GM12878 (cell line): Measurements from ENCODE around the gene KRTAP9-9. TPM values are rescaled to one million over a fixed set of nuclear protein-coding genes. Genes with fewer than 3 reads are reported as not detected.

Experiments
- ATAC-seq: fragments of 200-7000 bp; cut with Tn5 transposase; 3 replicates; pipeline ENCODE4 v1.9.1; 2020; ENCODE audit warnings: mild to moderate bottlenecking, moderate library complexity
- BruUV-seq: library from RNA; stranded (reverse); fragments of 400-500 nt; replicated peaks from 2 replicates; lab custom pipeline; 2021; lab: Mats Ljungman, UMichigan
- CTCF ChIA-PET: fragments of 300-600 bp; sonication (Branson Sonifier 250); formaldehyde crosslinking; extraction: SDS; loops from one replicate; lab custom pipeline; 2021; ENCODE audit warnings: inconsistent platforms; lab: Yijun Ruan, JAX
- POLR2A ChIA-PET: fragments of 350-600 bp; formaldehyde crosslinking; extraction: SDS; loops from one replicate; lab custom pipeline; 2021; ENCODE audit warnings: inconsistent platforms; lab: Charles Lee
- RAD21 ChIA-PET: fragments of 300-600 bp; sonication (Branson Sonifier 250); formaldehyde crosslinking; loops from one replicate; lab custom pipeline; 2023; ENCODE audit warnings: antibody characterized with exemption; ENCODE audit not compliant: unreplicated experiment; lab: Charles Lee
- SMC1A ChIA-PET: fragments of 300-600 bp; sonication (Branson Sonifier 250); formaldehyde crosslinking; loops from one replicate; lab custom pipeline; 2023; ENCODE audit not compliant: unreplicated experiment, uncharacterized antibody; lab: Charles Lee
- DNase-seq: peaks from one replicate; pipeline ENCODE4 v3.0.0-alpha.2; 2011; ENCODE audit warnings: low read depth, low spot score
- FAIRE-seq: peaks from 3 replicates; lab custom pipeline; 2011; peaks lifted over from hg19 to GRCh38; lab: Jason Lieb, UNC
- H2AFZ ChIP-seq: 2 replicates; pipeline ENCODE4 v1.6.0; 2011; ENCODE audit warnings: low read depth, low read length, control low read depth; ENCODE audit not compliant: control insufficient read depth
- H3K27ac ChIP-seq: 2 replicates; pipeline ENCODE4 v1.5.1; 2011; ENCODE audit warnings: control low read depth; ENCODE audit not compliant: control insufficient read depth, insufficient read depth
- H3K27me3 ChIP-seq, 2 experiments: replicated peaks in 1 of 2; 2 replicates each; pipeline versions ENCODE4 v1.6.0 to v1.6.1; 2011; ENCODE audit warnings: low read length in 1 of 2; ENCODE audit not compliant: control insufficient read depth in 2 of 2, insufficient read depth in 2 of 2
- H3K36me3 ChIP-seq, 2 experiments: 2 replicates each; pipeline ENCODE4 v1.5.1; 2011; ENCODE audit warnings: low read length in 1 of 2; ENCODE audit not compliant: control insufficient read depth in 2 of 2, insufficient read depth in 2 of 2
- H3K4me1 ChIP-seq: 2 replicates; pipeline ENCODE4 v1.6.1; 2011; ENCODE audit warnings: mild to moderate bottlenecking, low read length, moderate library complexity, mixed read lengths; ENCODE audit not compliant: control insufficient read depth, insufficient read depth
- H3K4me2 ChIP-seq: 2 replicates; pipeline ENCODE4 v1.6.0; 2011; ENCODE audit warnings: control low read depth; ENCODE audit not compliant: control insufficient read depth, insufficient read depth
- H3K4me3 ChIP-seq: fragments of 200-600 bp; sonication (generic); 2 replicates; pipeline ENCODE4 v1.5.1; 2016
- H3K79me2 ChIP-seq: 2 replicates; pipeline ENCODE4 v1.6.0; 2011; ENCODE audit warnings: low read length; ENCODE audit not compliant: control insufficient read depth, insufficient read depth
- H3K9ac ChIP-seq: 2 replicates; pipeline ENCODE4 v1.8.0; 2011; ENCODE audit warnings: low read length, control low read depth, mixed read lengths; ENCODE audit not compliant: control insufficient read depth, insufficient read depth
- H3K9me3 ChIP-seq: replicated peaks from 3 replicates; pipeline ENCODE4 v1.5.1; 2011; ENCODE audit warnings: mild to moderate bottlenecking, low read length; ENCODE audit not compliant: control insufficient read depth, insufficient read depth
- H4K20me1 ChIP-seq: 2 replicates; pipeline ENCODE4 v1.6.0; 2011; ENCODE audit not compliant: control insufficient read depth, insufficient read depth
- BRCA1 ChIP-seq: IDR thresholded peaks from 2 replicates; pipeline ENCODE4 v1.6.1; 2011; ENCODE audit warnings: low read depth, low read length, improper control_type of control experiment
- CHD1 ChIP-seq: IDR thresholded peaks from 2 replicates; pipeline ENCODE4 v1.6.1; 2012; ENCODE audit warnings: low read depth, low read length, improper control_type of control experiment
- FOXK2 ChIP-seq: fragments of 450-650 bp; IDR thresholded peaks from 2 replicates; pipeline ENCODE4 v1.6.1; 2017; ENCODE audit warnings: mild to moderate bottlenecking, moderate library complexity
- KDM1A ChIP-seq: fragments of 200-600 bp; sonication (generic); IDR thresholded peaks from 2 replicates; pipeline ENCODE4 v1.6.1; 2016; ENCODE audit warnings: borderline replicate concordance
- NFYA ChIP-seq: IDR thresholded peaks from 2 replicates; pipeline ENCODE4 v1.6.1; 2011; ENCODE audit warnings: low read depth, mild to moderate bottlenecking, low read length, improper control_type of control experiment, borderline replicate concordance
- NR2F1 ChIP-seq: fragments of 450-650 bp; conservative IDR thresholded peaks from 2 replicates; pipeline ENCODE4 v1.6.1; 2017; ENCODE audit warnings: mild to moderate bottlenecking
- RELA ChIP-seq: fragments of 450-650 bp; IDR thresholded peaks from 2 replicates; pipeline ENCODE4 v1.8.0; 2014; ENCODE audit warnings: borderline replicate concordance; ENCODE audit not compliant: partially characterized antibody
- RFX5 ChIP-seq: IDR thresholded peaks from 2 replicates; pipeline ENCODE4 v1.6.1; 2011; ENCODE audit warnings: low read depth, low read length, improper control_type of control experiment
- SMARCA5 ChIP-seq: fragments of 450-650 bp; IDR thresholded peaks from 2 replicates; pipeline ENCODE4 v1.6.1; 2017; ENCODE audit warnings: mild to moderate bottlenecking
- TAF1 ChIP-seq: IDR thresholded peaks from 2 replicates; pipeline ENCODE4 v1.6.1; 2011; ENCODE audit warnings: mild to moderate bottlenecking, low read depth, low read length, borderline replicate concordance
- TBL1XR1 ChIP-seq: IDR thresholded peaks from 2 replicates; pipeline ENCODE4 v1.6.1; 2012; ENCODE audit warnings: low read depth, low read length, improper control_type of control experiment
- WGBS: methylation state at CpG from one replicate; pipeline ENCODE4 v1.1.6; 2016; ENCODE audit warnings: low lambda C conversion rate; ENCODE audit not compliant: insufficient replicate concordance, insufficient coverage; ENCODE audit errors: missing lambda C conversion rate; 5-methylcytosine and 5-hydroxymethylcytosine counted together
- in situ Hi-C: fragments of 300-500 bp; cut with MboI; formaldehyde crosslinking; loops from 9 replicates; pipeline ENCODE4 v1.14.3; 2018; ENCODE audit warnings: mixed read lengths
- intact Hi-C: fragments of 100-400 bp; cut with micrococcal nuclease; formaldehyde crosslinking; loops from one replicate; pipeline ENCODE4 v1.14.2; 2022; ENCODE audit not compliant: unreplicated experiment
- polyA plus RNA-seq, 11 experiments: library from polyadenylated mRNA; depleted of rRNA in 4 of 11; unstranded in 6 of 11; stranded (reverse) in 5 of 11; fragments of >200 nt; fragmentation: Nextera tagmentation in 4 of 11; fragmentation: Illumina TruSeq in 1 of 11; extraction: Ambion mirVana in 4 of 11; extraction: Trizol in 1 of 11; gene quantifications; 1 replicate in 1 of 11; 2 replicates in 10 of 11; pipeline versions ENCODE4 v1.2.1 to v1.2.3, GENCODE V29; 2011 to 2016; ENCODE audit warnings: inconsistent platforms in 2 of 11, missing spikeins in 2 of 11, low read depth in 1 of 11
- total RNA-seq, 4 experiments: library from RNA; depleted of rRNA in 3 of 4; stranded (reverse); fragments of >200 nt in 3 of 4; fragmentation: Illumina TruSeq in 1 of 4; extraction: Trizol in 1 of 4; gene quantifications; 2 replicates each; pipeline versions ENCODE4 v1.2.1 to v1.2.3, GENCODE V29; 2013 to 2021
- TF ChIP-seq, protein P1 (sequence below): IDR thresholded peaks from 2 replicates; pipeline ENCODE4 v1.6.1; 2012; ENCODE audit warnings: low read depth, low read length, improper control_type of control experiment
- TF ChIP-seq, protein P2 (sequence below): fragments of 450-650 bp; IDR thresholded peaks from 2 replicates; pipeline ENCODE4 v1.6.1; 2017; ENCODE audit warnings: low read depth, mild to moderate bottlenecking, moderate library complexity
- TF ChIP-seq, protein P3 (sequence below): IDR thresholded peaks from 2 replicates; pipeline ENCODE4 v1.6.1; 2011; ENCODE audit warnings: mild to moderate bottlenecking, low read depth, low read length, moderate library complexity; ENCODE audit not compliant: insufficient replicate concordance
- TF ChIP-seq, protein P4 (sequence below): fragments of 150-350 bp; IDR thresholded peaks from 2 replicates; pipeline ENCODE4 v1.6.1; 2016; ENCODE audit warnings: low read depth, low read length
- TF ChIP-seq, protein P5 (sequence below): fragments of 450-650 bp; IDR thresholded peaks from 2 replicates; pipeline ENCODE4 v1.6.1; 2017; ENCODE audit warnings: antibody characterized with exemption, mild to moderate bottlenecking, moderate library complexity

Gene KRTAP9-9
- total and polyA plus RNA-seq, 10 of the 15 experiments (the other 5 are each of a cell fraction or from before 2014, with no cell fraction given): not detected

DNA sequence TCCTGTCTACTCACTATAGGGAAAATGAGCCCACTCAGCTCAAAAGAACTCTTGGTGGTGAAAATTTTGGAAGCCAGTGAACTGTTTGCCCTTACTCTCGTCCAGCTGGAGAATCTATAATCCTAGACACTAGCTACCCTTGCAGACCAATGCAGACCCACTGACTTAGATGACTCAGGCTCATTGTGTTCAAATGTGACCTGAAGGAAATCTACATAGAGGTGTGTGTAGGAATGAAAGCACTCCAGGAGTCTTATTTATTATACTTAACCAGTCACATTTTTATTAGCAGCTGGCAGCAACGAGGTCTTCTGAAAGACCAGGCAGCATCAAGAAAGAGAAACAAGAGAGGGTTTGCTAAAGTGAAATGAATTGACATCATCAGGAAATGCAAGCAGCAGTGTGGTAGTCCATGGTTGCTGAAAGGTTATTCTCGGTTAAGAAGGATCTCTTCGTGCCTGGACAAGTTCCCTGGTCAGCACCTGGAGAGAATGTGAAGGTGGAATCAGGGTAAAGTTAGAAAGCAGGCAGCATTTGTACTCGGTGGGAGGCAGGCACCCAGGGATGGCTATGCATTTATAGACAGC, 46.1 kb downstream of the KRTAP9-9 start:
- H2AFZ ChIP-seq: no peak overlapping the region
- BruUV-seq: no TSS peak
- H3K9me3 ChIP-seq: no peaks in the 10 kb centered on the region; the same call in 2 of the 3 replicates
- 0% methylated on average over 5 of the region's 5 CpGs for WGBS
- no peaks in the 10 kb centered on the region for H3K79me2 ChIP-seq
- intact Hi-C loops (no loop called here), in situ Hi-C loops (no loop called here)
- FAIRE-seq (no peak), ATAC-seq (no peak), DNase-seq (no peak)
- H3K4me2 ChIP-seq: no peak overlapping the region
- H4K20me1 ChIP-seq: no peaks in the 10 kb centered on the region
- H3K4me3 ChIP-seq: no peak overlapping the region
- no peak overlapping the region for H3K27ac ChIP-seq
- no peaks in the 10 kb centered on the region for H3K4me1 ChIP-seq
- ChIA-PET CTCF (interaction anchor here (1.0 kb wide), 1 partner anchor 21 kb away, joined by 3 read pairs; no protein-coding TSS in a partner anchor), RAD21 (no interaction called here), POLR2A (no interaction called here), SMC1A (no interaction called here)
- H3K9ac ChIP-seq: no peak overlapping the region
- H3K27me3 ChIP-seq: peaks cover 0 to 2% of the 10 kb centered on the region in 2 experiments; a peak in 1 of 4 replicates
- no peaks in the 10 kb centered on the region for H3K36me3 ChIP-seq
- TF ChIP-seq RFX5 (no peak), SMARCA5 (no peak), TBL1XR1 (no peak), FOXK2 (no peak), BRCA1 (no peak), RELA (no peak), NFYA (no peak), CHD1 (no peak), KDM1A (no peak), TAF1 (no peak), NR2F1 (no peak)
- TF ChIP-seq, protein P1, sequence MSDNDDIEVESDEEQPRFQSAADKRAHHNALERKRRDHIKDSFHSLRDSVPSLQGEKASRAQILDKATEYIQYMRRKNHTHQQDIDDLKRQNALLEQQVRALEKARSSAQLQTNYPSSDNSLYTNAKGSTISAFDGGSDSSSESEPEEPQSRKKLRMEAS: no peak
- TF ChIP-seq, protein P2, sequence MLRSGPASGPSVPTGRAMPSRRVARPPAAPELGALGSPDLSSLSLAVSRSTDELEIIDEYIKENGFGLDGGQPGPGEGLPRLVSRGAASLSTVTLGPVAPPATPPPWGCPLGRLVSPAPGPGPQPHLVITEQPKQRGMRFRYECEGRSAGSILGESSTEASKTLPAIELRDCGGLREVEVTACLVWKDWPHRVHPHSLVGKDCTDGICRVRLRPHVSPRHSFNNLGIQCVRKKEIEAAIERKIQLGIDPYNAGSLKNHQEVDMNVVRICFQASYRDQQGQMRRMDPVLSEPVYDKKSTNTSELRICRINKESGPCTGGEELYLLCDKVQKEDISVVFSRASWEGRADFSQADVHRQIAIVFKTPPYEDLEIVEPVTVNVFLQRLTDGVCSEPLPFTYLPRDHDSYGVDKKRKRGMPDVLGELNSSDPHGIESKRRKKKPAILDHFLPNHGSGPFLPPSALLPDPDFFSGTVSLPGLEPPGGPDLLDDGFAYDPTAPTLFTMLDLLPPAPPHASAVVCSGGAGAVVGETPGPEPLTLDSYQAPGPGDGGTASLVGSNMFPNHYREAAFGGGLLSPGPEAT: no peak
- TF ChIP-seq, protein P3, sequence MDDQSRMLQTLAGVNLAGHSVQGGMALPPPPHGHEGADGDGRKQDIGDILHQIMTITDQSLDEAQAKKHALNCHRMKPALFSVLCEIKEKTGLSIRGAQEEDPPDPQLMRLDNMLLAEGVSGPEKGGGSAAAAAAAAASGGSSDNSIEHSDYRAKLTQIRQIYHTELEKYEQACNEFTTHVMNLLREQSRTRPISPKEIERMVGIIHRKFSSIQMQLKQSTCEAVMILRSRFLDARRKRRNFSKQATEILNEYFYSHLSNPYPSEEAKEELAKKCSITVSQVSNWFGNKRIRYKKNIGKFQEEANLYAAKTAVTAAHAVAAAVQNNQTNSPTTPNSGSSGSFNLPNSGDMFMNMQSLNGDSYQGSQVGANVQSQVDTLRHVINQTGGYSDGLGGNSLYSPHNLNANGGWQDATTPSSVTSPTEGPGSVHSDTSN: no peak
- TF ChIP-seq, protein P4, sequence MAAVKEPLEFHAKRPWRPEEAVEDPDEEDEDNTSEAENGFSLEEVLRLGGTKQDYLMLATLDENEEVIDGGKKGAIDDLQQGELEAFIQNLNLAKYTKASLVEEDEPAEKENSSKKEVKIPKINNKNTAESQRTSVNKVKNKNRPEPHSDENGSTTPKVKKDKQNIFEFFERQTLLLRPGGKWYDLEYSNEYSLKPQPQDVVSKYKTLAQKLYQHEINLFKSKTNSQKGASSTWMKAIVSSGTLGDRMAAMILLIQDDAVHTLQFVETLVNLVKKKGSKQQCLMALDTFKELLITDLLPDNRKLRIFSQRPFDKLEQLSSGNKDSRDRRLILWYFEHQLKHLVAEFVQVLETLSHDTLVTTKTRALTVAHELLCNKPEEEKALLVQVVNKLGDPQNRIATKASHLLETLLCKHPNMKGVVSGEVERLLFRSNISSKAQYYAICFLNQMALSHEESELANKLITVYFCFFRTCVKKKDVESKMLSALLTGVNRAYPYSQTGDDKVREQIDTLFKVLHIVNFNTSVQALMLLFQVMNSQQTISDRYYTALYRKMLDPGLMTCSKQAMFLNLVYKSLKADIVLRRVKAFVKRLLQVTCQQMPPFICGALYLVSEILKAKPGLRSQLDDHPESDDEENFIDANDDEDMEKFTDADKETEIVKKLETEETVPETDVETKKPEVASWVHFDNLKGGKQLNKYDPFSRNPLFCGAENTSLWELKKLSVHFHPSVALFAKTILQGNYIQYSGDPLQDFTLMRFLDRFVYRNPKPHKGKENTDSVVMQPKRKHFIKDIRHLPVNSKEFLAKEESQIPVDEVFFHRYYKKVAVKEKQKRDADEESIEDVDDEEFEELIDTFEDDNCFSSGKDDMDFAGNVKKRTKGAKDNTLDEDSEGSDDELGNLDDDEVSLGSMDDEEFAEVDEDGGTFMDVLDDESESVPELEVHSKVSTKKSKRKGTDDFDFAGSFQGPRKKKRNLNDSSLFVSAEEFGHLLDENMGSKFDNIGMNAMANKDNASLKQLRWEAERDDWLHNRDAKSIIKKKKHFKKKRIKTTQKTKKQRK: no peak
- TF ChIP-seq, protein P5, sequence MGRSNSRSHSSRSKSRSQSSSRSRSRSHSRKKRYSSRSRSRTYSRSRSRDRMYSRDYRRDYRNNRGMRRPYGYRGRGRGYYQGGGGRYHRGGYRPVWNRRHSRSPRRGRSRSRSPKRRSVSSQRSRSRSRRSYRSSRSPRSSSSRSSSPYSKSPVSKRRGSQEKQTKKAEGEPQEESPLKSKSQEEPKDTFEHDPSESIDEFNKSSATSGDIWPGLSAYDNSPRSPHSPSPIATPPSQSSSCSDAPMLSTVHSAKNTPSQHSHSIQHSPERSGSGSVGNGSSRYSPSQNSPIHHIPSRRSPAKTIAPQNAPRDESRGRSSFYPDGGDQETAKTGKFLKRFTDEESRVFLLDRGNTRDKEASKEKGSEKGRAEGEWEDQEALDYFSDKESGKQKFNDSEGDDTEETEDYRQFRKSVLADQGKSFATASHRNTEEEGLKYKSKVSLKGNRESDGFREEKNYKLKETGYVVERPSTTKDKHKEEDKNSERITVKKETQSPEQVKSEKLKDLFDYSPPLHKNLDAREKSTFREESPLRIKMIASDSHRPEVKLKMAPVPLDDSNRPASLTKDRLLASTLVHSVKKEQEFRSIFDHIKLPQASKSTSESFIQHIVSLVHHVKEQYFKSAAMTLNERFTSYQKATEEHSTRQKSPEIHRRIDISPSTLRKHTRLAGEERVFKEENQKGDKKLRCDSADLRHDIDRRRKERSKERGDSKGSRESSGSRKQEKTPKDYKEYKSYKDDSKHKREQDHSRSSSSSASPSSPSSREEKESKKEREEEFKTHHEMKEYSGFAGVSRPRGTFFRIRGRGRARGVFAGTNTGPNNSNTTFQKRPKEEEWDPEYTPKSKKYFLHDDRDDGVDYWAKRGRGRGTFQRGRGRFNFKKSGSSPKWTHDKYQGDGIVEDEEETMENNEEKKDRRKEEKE: no peak
